Tibial nerve (tissue), 4 donors: ENCODE data around the gene TTC7B. TPM values are rescaled to one million over a fixed set of nuclear protein-coding genes. Genes with fewer than 3 reads are reported as not detected.

Experiments used
- DNase-seq, 2 donors: peaks; one replicate each; pipeline ENCODE4 v3.0.0-alpha.2; 2019; ENCODE audit warnings: low spot score in 2 of 2
- H3K27ac ChIP-seq, 4 donors: fragments of 200-600 bp; sonication (generic) in 3 of 4; one replicate each; pipeline ENCODE4 v1.5.1; 2017 to 2019; ENCODE audit warnings: mild to moderate bottlenecking in 1 of 4
- H3K27me3 ChIP-seq, 2 donors: fragments of 200-600 bp; sonication (generic) in 1 of 2; one replicate each; pipeline versions ENCODE4 v1.5.1 to v1.6.0; 2017 to 2019
- H3K36me3 ChIP-seq, 3 donors: fragments of 200-600 bp; sonication (generic); one replicate each; pipeline ENCODE4 v1.5.1; 2018 to 2019
- H3K4me1 ChIP-seq, 4 donors: fragments of 200-600 bp; sonication (generic) in 3 of 4; one replicate each; pipeline ENCODE4 v1.5.1; 2017 to 2019
- H3K4me3 ChIP-seq, 4 donors: fragments of 200-600 bp; sonication (generic) in 3 of 4; one replicate each; pipeline ENCODE4 v1.5.1; 2017 to 2019; ENCODE audit warnings: mild to moderate bottlenecking in 1 of 4, moderate library complexity in 1 of 4
- H3K9me3 ChIP-seq, 4 donors: fragments of 200-600 bp; sonication (generic) in 3 of 4; one replicate each; pipeline ENCODE4 v1.5.1; 2017 to 2019
- EP300 ChIP-seq, 2 donors: sonication (generic); formaldehyde crosslinking; IDR thresholded peaks; one replicate each; pipeline ENCODE4 v1.6.1; 2017; ENCODE audit warnings: antibody characterized with exemption in 2 of 2, mild to moderate bottlenecking in 1 of 2
- POLR2A ChIP-seq, 2 donors: fragments of 450-650 bp; IDR thresholded peaks; one replicate each; pipeline ENCODE4 v1.6.1; 2017; ENCODE audit warnings: antibody characterized with exemption in 2 of 2, mild to moderate bottlenecking in 2 of 2, moderate library complexity in 2 of 2
- WGBS, 2 donors: methylation state at CpG; one replicate each; pipeline ENCODE4 v1.1.5; 2018; 5-methylcytosine and 5-hydroxymethylcytosine counted together
- total RNA-seq, 4 donors: library from RNA; depleted of rRNA; stranded (reverse); fragments of >200 nt; gene quantifications; one replicate each; pipeline ENCODE4 v1.1.0, GENCODE V29; 2016
- TF ChIP-seq, protein P1 (sequence below), 5 experiments: fragments of 200-600 bp in 3 of 5; fragments of 450-650 bp in 2 of 5; sonication (generic) in 3 of 5; IDR thresholded peaks; one replicate each; pipeline ENCODE4 v1.5.1; 2016 to 2019; ENCODE audit warnings: antibody characterized with exemption in 5 of 5, mild to moderate bottlenecking in 3 of 5, moderate library complexity in 2 of 5

The TTC7B gene
- total RNA-seq, 4 donors from 2014 or later: 25.9 to 44.1 (median 34.4) TPM

DNA sequence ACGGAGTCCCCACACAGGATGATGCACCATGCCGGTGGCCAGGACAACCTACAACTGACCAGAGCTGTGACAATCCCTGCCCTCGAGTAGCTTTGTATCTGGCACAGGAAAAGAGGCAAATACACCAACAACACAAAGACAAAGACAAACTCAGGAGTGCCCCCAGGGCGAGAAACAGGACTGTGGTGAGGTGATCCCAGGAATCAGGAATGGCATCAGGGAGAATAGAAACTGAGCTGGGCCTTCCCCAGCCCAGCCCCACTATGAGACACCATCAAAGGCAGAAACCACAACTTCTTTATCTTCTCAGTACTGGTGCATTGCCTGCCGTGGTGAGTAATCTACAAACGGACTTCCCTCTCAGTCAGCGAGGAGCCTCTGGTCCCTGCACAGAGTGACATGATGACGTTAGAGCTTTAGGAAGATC, 157.7 kb downstream of the TTC7B start:
- Histone ChIP-seq H3K36me3 (peaks cover 0 to 42% (median 0%) of the 10 kb centered on the region in 3 donors), H3K27me3 (no peaks in the 10 kb centered on the region), H3K4me3 (no peak overlapping the region), H3K4me1 (peaks cover 0 to 15% (median 2%) of the 10 kb centered on the region in 4 donors), H3K9me3 (no peaks in the 10 kb centered on the region), H3K27ac (no peak overlapping the region)
- 77 to 86% methylated on average over 8 of the region's 8 CpGs for WGBS, 2 donors
- no peak for DNase-seq
- TF ChIP-seq POLR2A (IDR thresholded peaks at IDR 0.05) (no peak), EP300 (IDR thresholded peaks at IDR 0.05) (no peak)
- TF ChIP-seq, protein P1, sequence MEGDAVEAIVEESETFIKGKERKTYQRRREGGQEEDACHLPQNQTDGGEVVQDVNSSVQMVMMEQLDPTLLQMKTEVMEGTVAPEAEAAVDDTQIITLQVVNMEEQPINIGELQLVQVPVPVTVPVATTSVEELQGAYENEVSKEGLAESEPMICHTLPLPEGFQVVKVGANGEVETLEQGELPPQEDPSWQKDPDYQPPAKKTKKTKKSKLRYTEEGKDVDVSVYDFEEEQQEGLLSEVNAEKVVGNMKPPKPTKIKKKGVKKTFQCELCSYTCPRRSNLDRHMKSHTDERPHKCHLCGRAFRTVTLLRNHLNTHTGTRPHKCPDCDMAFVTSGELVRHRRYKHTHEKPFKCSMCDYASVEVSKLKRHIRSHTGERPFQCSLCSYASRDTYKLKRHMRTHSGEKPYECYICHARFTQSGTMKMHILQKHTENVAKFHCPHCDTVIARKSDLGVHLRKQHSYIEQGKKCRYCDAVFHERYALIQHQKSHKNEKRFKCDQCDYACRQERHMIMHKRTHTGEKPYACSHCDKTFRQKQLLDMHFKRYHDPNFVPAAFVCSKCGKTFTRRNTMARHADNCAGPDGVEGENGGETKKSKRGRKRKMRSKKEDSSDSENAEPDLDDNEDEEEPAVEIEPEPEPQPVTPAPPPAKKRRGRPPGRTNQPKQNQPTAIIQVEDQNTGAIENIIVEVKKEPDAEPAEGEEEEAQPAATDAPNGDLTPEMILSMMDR (IDR thresholded peaks at IDR 0.05): no peak

DNA sequence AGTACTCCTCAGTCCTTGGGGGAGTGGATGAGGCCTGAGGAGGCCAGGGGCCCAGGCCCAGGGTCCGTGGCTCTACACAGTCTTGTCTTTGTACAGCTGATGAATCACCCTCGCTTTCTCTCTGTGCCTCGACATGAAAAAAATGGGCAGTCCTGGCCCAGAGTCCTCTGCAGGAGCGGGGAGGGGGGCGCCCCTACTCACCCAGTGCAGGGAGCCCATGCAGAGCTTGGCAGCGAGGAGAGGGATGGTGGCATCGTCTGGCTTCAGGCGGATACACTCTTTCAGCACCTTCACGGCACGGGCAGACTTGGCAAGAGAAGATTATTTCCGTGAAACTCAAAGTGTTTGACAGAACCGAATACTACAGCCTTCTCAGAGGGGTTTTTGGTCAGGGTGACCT, 159.3 kb downstream of the TTC7B start:
- no peaks in the 10 kb centered on the region for H3K9me3 ChIP-seq
- H3K36me3 ChIP-seq: peaks cover 0 to 46% (median 0%) of the 10 kb centered on the region in 3 donors
- H3K27ac ChIP-seq: no peak overlapping the region
- WGBS, 2 donors: 57 to 81% methylated on average over 8 to 11 of the region's 12 CpGs
- no peak for TF ChIP-seq POLR2A (IDR thresholded peaks at IDR 0.05)
- TF ChIP-seq, protein P1 (IDR thresholded peaks at IDR 0.05): no peak
- no peak for TF ChIP-seq EP300 (IDR thresholded peaks at IDR 0.05)
- no peaks in the 10 kb centered on the region for H3K27me3 ChIP-seq
- DNase-seq: no peak
- H3K4me1 ChIP-seq: peaks cover 0 to 15% (median 2%) of the 10 kb centered on the region in 4 donors
- H3K4me3 ChIP-seq: no peak overlapping the region

DNA sequence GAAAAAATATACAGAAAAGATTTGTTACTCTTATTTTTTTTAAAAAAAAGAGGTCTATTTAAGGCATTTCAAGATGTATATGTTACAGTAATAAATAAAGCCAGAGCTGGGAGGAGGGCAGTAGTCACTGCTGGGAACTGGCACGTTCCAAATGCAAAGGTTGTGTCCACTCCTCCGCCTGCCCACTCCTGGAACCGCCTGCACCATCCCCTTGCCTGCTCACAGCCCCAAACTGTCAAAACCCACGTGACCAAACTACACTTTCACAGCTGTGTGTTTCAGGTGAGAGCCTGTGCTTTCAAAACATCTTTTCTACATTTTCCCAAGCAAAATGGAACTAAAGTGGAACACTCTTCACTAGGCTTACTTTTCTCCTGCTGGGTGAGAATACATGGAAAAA, 160.4 kb downstream of the TTC7B start:
- no peaks in the 10 kb centered on the region for H3K9me3 ChIP-seq
- no peak for DNase-seq
- H3K27me3 ChIP-seq: no peaks in the 10 kb centered on the region
- H3K4me1 ChIP-seq: peaks cover 0 to 13% (median 2%) of the 10 kb centered on the region in 4 donors
- H3K36me3 ChIP-seq: peaks cover 0 to 53% (median 0%) of the 10 kb centered on the region in 3 donors
- H3K27ac ChIP-seq: no peak overlapping the region
- no peak for TF ChIP-seq EP300 (IDR thresholded peaks at IDR 0.05)
- TF ChIP-seq, protein P1 (IDR thresholded peaks at IDR 0.05): no peak
- TF ChIP-seq POLR2A (IDR thresholded peaks at IDR 0.05): no peak
- 77 to 94% methylated on average over 4 of the region's 4 CpGs for WGBS, 2 donors
- no peak overlapping the region for H3K4me3 ChIP-seq

DNA sequence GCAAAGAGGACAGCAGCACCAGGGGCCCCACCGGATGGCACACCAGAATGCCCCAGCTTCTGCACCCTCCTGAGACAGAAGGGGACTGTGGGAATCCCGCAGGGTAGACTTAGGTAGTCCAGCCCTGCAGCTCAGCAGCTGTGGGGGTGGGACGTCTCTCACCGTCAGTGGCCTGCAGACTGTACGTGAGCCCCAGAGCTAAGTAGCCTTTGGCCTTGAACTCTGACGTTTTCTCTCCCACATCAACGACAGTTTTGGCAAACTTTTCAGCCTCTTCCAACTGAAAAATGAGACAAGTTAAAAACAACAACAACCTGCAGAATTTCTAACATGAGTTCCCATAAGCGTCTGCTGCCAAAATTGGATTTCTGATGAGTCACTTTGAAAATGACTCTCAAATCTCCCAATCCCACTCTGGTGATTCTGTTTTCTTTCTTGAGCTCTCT, 161.4 kb downstream of the TTC7B start:
- TF ChIP-seq, protein P1 (IDR thresholded peaks at IDR 0.05): no peak
- TF ChIP-seq POLR2A (IDR thresholded peaks at IDR 0.05) (no peak), EP300 (IDR thresholded peaks at IDR 0.05) (no peak)
- Histone ChIP-seq H3K27ac (no peak overlapping the region), H3K4me1 (peaks cover 0 to 12% (median 2%) of the 10 kb centered on the region in 4 donors), H3K9me3 (no peaks in the 10 kb centered on the region), H3K36me3 (peaks cover 0 to 55% (median 0%) of the 10 kb centered on the region in 3 donors), H3K27me3 (no peaks in the 10 kb centered on the region), H3K4me3 (no peak overlapping the region)
- WGBS, 2 donors: 39 to 45% methylated on average over 8 of the region's 8 CpGs
- no peak for DNase-seq

DNA sequence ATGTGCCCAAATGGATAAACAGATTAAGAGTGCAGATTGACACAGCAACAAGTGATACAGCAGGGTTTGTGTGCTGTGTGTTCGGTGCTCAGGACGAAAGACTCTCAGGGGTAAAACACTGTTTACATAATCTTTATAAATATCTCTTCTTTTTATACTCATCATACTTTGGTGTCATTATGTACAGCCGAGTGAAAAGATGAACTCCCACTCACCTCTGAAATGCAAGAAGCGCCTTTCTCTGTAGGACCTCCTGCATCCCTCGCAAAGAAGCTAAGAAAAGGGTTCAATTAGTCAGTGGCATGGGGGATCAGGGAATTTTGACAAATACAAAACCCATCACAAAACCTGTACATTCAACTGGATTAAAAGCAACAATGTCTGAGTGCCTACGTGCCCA, 163.6 kb downstream of the TTC7B start:
- no peak overlapping the region for H3K4me3 ChIP-seq
- no peaks in the 10 kb centered on the region for H3K9me3 ChIP-seq
- TF ChIP-seq EP300 (IDR thresholded peaks at IDR 0.05) (no peak), POLR2A (IDR thresholded peaks at IDR 0.05) (no peak)
- TF ChIP-seq, protein P1 (IDR thresholded peaks at IDR 0.05): no peak
- peaks cover 0 to 42% (median 0%) of the 10 kb centered on the region in 3 donors for H3K36me3 ChIP-seq
- no peak overlapping the region for H3K27ac ChIP-seq
- WGBS, 2 donors: 73 to 79% methylated on average over 6 of the region's 6 CpGs
- H3K4me1 ChIP-seq: peaks cover 0 to 19% (median 2%) of the 10 kb centered on the region in 4 donors
- no peaks in the 10 kb centered on the region for H3K27me3 ChIP-seq
- no peak for DNase-seq
